ENCODE data around the gene ATP6V0C. TPM values are rescaled to one million over a fixed set of nuclear protein-coding genes. Genes with fewer than 3 reads are reported as not detected.

ATP6V0C gene
- total RNA-seq, 1 experiment from 2014 or later: 30.2 TPM

- DNase-seq: no peak
- Histone ChIP-seq H3K4me1 (ENCODE audit: low read length) (peaks cover 8% of the 10 kb centered on the region), H3K79me2 (ENCODE audit: low read length) (no peaks in the 10 kb centered on the region), H3K4me2 (ENCODE audit: low read depth, low read length, poor library complexity, severe bottlenecking) (no peak overlapping the region), H3K27me3 (ENCODE audit: low read length) (no peaks in the 10 kb centered on the region), H2AFZ (ENCODE audit: low read length) (no peak overlapping the region), H3K27ac (ENCODE audit: low read length) (no peak overlapping the region), H3K9me3 (ENCODE audit: low read length) (no peaks in the 10 kb centered on the region), H3K36me3 (ENCODE audit: insufficient read depth, low read length) (peaks cover 2% of the 10 kb centered on the region; the same call in 1 of the 2 replicates), H3K9ac (ENCODE audit: low read length) (no peak overlapping the region), H3K9me2 (replicated peaks; ENCODE audit: insufficient read depth, low read length) (no peaks in the 10 kb centered on the region), H4K20me1 (ENCODE audit: insufficient read depth, low read depth, low read length) (0 out of 2 replicates have a peak, but pooled peaks cover 6% of the 10 kb centered on the region), H3K4me3 (ENCODE audit: low read length) (no peak overlapping the region)
These were observed 15.1 kb upstream of the ATP6V0C start for GRCh38 chr16:2498531-2499253.

GRCh38 chr16:2499454-2499853 is 14.3 kb upstream of the ATP6V0C start:
- Histone ChIP-seq H4K20me1 (ENCODE audit: insufficient read depth, low read depth, low read length) (0 out of 2 replicates have a peak, but pooled peaks cover 6% of the 10 kb centered on the region), H3K27me3 (ENCODE audit: low read length) (no peaks in the 10 kb centered on the region)

GRCh38 chr16:2499890-2500429 is 13.8 kb upstream of the ATP6V0C start:
- no peaks in the 10 kb centered on the region for H3K9me3 ChIP-seq (ENCODE audit: low read length)
- 0 out of 2 replicates have a peak, but pooled peaks cover 6% of the 10 kb centered on the region for H4K20me1 ChIP-seq (ENCODE audit: insufficient read depth, low read depth, low read length)
- H3K79me2 ChIP-seq (ENCODE audit: low read length): no peaks in the 10 kb centered on the region
- no peak overlapping the region for H3K9ac ChIP-seq (ENCODE audit: low read length)
- no peaks in the 10 kb centered on the region for H3K27me3 ChIP-seq (ENCODE audit: low read length)
- H3K36me3 ChIP-seq (ENCODE audit: insufficient read depth, low read length): peaks cover 2% of the 10 kb centered on the region; the same call in 1 of the 2 replicates
- H3K4me1 ChIP-seq (ENCODE audit: low read length): peaks cover 8% of the 10 kb centered on the region
- H3K4me3 ChIP-seq (ENCODE audit: low read length): no peak overlapping the region
- no peaks in the 10 kb centered on the region for H3K9me2 ChIP-seq (replicated peaks; ENCODE audit: insufficient read depth, low read length)
- no peak for DNase-seq
- no peak overlapping the region for H3K4me2 ChIP-seq (ENCODE audit: low read depth, low read length, poor library complexity, severe bottlenecking)
- no peak overlapping the region for H3K27ac ChIP-seq (ENCODE audit: low read length)
- H2AFZ ChIP-seq (ENCODE audit: low read length): no peak overlapping the region

More at GRCh38 chr16:2499454-2499853, 14.3 kb upstream of the ATP6V0C start:
- H3K4me3 ChIP-seq (ENCODE audit: low read length): no peak overlapping the region
- no peaks in the 10 kb centered on the region for H3K9me3 ChIP-seq (ENCODE audit: low read length)
- DNase-seq: no peak
- H2AFZ ChIP-seq (ENCODE audit: low read length): no peak overlapping the region
- H3K36me3 ChIP-seq (ENCODE audit: insufficient read depth, low read length): peaks cover 2% of the 10 kb centered on the region; the same call in 1 of the 2 replicates
- H3K4me1 ChIP-seq (ENCODE audit: low read length): peaks cover 8% of the 10 kb centered on the region
- no peaks in the 10 kb centered on the region for H3K79me2 ChIP-seq (ENCODE audit: low read length)
- no peak overlapping the region for H3K27ac ChIP-seq (ENCODE audit: low read length)
- H3K9ac ChIP-seq (ENCODE audit: low read length): no peak overlapping the region
- H3K4me2 ChIP-seq (ENCODE audit: low read depth, low read length, poor library complexity, severe bottlenecking): no peak overlapping the region
- H3K9me2 ChIP-seq (replicated peaks; ENCODE audit: insufficient read depth, low read length): no peaks in the 10 kb centered on the region

GRCh38 chr16:2500430-2500917 is 13.3 kb upstream of the ATP6V0C start:
- H3K36me3 ChIP-seq (ENCODE audit: insufficient read depth, low read length): peaks cover 2% of the 10 kb centered on the region; the same call in 1 of the 2 replicates
- DNase-seq: no peak
- no peak overlapping the region for H2AFZ ChIP-seq (ENCODE audit: low read length)
- no peaks in the 10 kb centered on the region for H3K79me2 ChIP-seq (ENCODE audit: low read length)
- no peaks in the 10 kb centered on the region for H3K27me3 ChIP-seq (ENCODE audit: low read length)
- H3K9ac ChIP-seq (ENCODE audit: low read length): no peak overlapping the region
- H3K4me1 ChIP-seq (ENCODE audit: low read length): peaks cover 8% of the 10 kb centered on the region
- H3K9me3 ChIP-seq (ENCODE audit: low read length): no peaks in the 10 kb centered on the region
- H3K27ac ChIP-seq (ENCODE audit: low read length): no peak overlapping the region
- 0 out of 2 replicates have a peak, but pooled peaks cover 6% of the 10 kb centered on the region for H4K20me1 ChIP-seq (ENCODE audit: insufficient read depth, low read depth, low read length)
- no peak overlapping the region for H3K4me2 ChIP-seq (ENCODE audit: low read depth, low read length, poor library complexity, severe bottlenecking)
- no peak overlapping the region for H3K4me3 ChIP-seq (ENCODE audit: low read length)
- H3K9me2 ChIP-seq (replicated peaks; ENCODE audit: insufficient read depth, low read length): no peaks in the 10 kb centered on the region

GRCh38 chr16:2500918-2501750 is 12.6 kb upstream of the ATP6V0C start:
- peaks cover 2% of the 10 kb centered on the region; the same call in 1 of the 2 replicates for H3K36me3 ChIP-seq (ENCODE audit: insufficient read depth, low read length)
- no peak overlapping the region for H3K4me3 ChIP-seq (ENCODE audit: low read length)
- peaks cover 8% of the 10 kb centered on the region for H3K4me1 ChIP-seq (ENCODE audit: low read length)
- no peak overlapping the region for H2AFZ ChIP-seq (ENCODE audit: low read length)
- DNase-seq: peak; percentile 92
- peak overlapping the region; percentile 35 for H3K4me2 ChIP-seq (ENCODE audit: low read depth, low read length, poor library complexity, severe bottlenecking)
- H3K9ac ChIP-seq (ENCODE audit: low read length): no peak overlapping the region
- H3K79me2 ChIP-seq (ENCODE audit: low read length): no peaks in the 10 kb centered on the region
- H3K9me3 ChIP-seq (ENCODE audit: low read length): no peaks in the 10 kb centered on the region
- 0 out of 2 replicates have a peak, but pooled peaks cover 6% of the 10 kb centered on the region for H4K20me1 ChIP-seq (ENCODE audit: insufficient read depth, low read depth, low read length)
- H3K27me3 ChIP-seq (ENCODE audit: low read length): no peaks in the 10 kb centered on the region
- H3K9me2 ChIP-seq (replicated peaks; ENCODE audit: insufficient read depth, low read length): no peaks in the 10 kb centered on the region
- H3K27ac ChIP-seq (ENCODE audit: low read length): no peak overlapping the region

GRCh38 chr16:2501946-2502895 is 11.5 kb upstream of the ATP6V0C start:
- H2AFZ ChIP-seq (ENCODE audit: low read length): no peak overlapping the region
- 0 out of 2 replicates have a peak, but pooled peaks cover 6% of the 10 kb centered on the region for H4K20me1 ChIP-seq (ENCODE audit: insufficient read depth, low read depth, low read length)
- H3K27me3 ChIP-seq (ENCODE audit: low read length): no peaks in the 10 kb centered on the region
- H3K4me3 ChIP-seq (ENCODE audit: low read length): no peak overlapping the region
- H3K79me2 ChIP-seq (ENCODE audit: low read length): no peaks in the 10 kb centered on the region
- H3K36me3 ChIP-seq (ENCODE audit: insufficient read depth, low read length): peaks cover 2% of the 10 kb centered on the region; the same call in 1 of the 2 replicates
- peaks cover 12% of the 10 kb centered on the region for H3K4me1 ChIP-seq (ENCODE audit: low read length)
- H3K27ac ChIP-seq (ENCODE audit: low read length): no peak overlapping the region
- H3K9me3 ChIP-seq (ENCODE audit: low read length): no peaks in the 10 kb centered on the region
- DNase-seq: no peak
- no peaks in the 10 kb centered on the region for H3K9me2 ChIP-seq (replicated peaks; ENCODE audit: insufficient read depth, low read length)
- H3K9ac ChIP-seq (ENCODE audit: low read length): no peak overlapping the region
- no peak overlapping the region for H3K4me2 ChIP-seq (ENCODE audit: low read depth, low read length, poor library complexity, severe bottlenecking)

- no peak overlapping the region for H3K4me2 ChIP-seq (ENCODE audit: low read depth, low read length, poor library complexity, severe bottlenecking)
- DNase-seq: no peak
- peaks cover 14% of the 10 kb centered on the region for H3K4me1 ChIP-seq (ENCODE audit: low read length)
- H3K79me2 ChIP-seq (ENCODE audit: low read length): no peaks in the 10 kb centered on the region
- no peaks in the 10 kb centered on the region for H3K9me2 ChIP-seq (replicated peaks; ENCODE audit: insufficient read depth, low read length)
- H3K9me3 ChIP-seq (ENCODE audit: low read length): no peaks in the 10 kb centered on the region
- H3K4me3 ChIP-seq (ENCODE audit: low read length): no peak overlapping the region
- H3K27me3 ChIP-seq (ENCODE audit: low read length): no peaks in the 10 kb centered on the region
- H3K36me3 ChIP-seq (ENCODE audit: insufficient read depth, low read length): peaks cover 2% of the 10 kb centered on the region; the same call in 1 of the 2 replicates
- H3K27ac ChIP-seq (ENCODE audit: low read length): no peak overlapping the region
- H2AFZ ChIP-seq (ENCODE audit: low read length): no peak overlapping the region
- no peak overlapping the region for H3K9ac ChIP-seq (ENCODE audit: low read length)
- 0 out of 2 replicates have a peak, but pooled peaks cover 6% of the 10 kb centered on the region for H4K20me1 ChIP-seq (ENCODE audit: insufficient read depth, low read depth, low read length)
These were observed 8.1 kb upstream of the ATP6V0C start for GRCh38 chr16:2505695-2506094.
